HG02970 (cell line): ENCODE results near the gene NECAP2.
"Not testable (repeated sequence)": the region's sequence is repeated elsewhere in the genome, so short reads cannot be mapped to it uniquely, and the experiment has no call there.

Experiments used
- ATAC-seq: cut with Tn5 transposase; IDR thresholded peaks from one replicate; pipeline ENCODE4 v1.9.1; 2021; ENCODE audit warnings: mild to moderate bottlenecking, moderate library complexity, moderate number of reproducible peaks; ENCODE audit not compliant: unreplicated experiment, low FRiP score

The NECAP2 gene

DNA sequence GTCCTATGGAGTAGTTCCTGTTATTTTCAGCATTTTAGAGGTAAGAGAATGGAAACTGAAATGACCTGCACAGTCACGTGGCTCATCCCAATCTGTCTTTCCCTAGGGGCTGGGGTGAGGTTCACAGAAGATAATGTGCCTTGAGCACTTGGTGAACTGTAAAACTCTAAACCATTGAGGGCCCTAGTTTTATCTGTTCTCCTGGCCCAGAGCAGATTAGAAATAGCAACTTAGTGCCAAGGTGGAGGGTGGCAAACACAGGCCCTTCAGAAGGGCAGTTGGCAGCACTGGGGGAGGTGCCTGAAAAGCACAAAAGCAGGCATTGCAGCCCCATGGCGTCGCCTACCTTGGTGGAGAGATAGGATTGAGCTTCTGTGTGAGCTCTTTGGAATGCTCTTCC, 14.4 kb downstream of the NECAP2 start:
- ATAC-seq = not testable (repeated sequence)

DNA sequence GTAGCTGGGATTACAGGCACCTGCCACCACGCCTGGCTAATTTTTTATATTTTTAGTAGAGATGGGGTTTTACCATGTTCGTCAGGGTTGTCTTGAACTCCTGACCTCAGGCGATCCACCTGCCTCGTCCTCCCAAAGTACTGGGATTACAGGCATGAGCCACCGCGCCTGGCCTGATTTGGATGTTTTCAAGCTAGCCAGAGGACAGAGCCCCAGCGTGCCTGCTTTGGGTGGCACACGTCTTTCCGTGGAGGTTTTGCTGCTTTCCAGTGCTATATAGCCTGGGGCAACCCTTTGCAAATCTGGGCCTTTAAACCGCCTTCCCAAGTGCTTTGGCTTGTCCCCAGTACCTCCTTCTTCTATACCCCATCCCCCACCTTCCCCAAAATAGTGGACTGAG, 15.6 kb downstream of the NECAP2 start:
- ATAC-seq = not testable (repeated sequence)

DNA sequence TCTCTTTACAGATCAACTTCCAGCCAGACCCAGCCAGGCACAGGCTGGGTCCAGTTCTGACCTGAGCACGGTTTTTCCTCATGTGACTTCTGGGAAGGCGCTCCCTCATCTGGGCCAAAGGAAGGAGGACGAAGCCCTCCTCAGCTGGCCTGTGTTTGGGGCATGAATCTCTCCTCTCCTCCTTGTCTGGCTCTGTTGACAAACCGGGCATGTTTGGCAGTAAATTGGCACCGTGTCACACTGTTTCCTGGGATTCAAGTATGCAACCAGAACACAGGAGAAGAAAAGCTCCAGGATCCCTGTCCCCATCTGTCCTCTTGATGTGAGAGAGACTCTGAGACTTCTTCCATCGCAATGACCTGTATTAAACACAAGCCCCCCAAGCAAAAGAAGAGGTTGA, 18.3 kb downstream of the NECAP2 start:
- no peak for ATAC-seq

- ATAC-seq = no peak
Observed at GRCh38 chr1:16459352-16459925, 18.9 kb downstream of the NECAP2 start.

DNA sequence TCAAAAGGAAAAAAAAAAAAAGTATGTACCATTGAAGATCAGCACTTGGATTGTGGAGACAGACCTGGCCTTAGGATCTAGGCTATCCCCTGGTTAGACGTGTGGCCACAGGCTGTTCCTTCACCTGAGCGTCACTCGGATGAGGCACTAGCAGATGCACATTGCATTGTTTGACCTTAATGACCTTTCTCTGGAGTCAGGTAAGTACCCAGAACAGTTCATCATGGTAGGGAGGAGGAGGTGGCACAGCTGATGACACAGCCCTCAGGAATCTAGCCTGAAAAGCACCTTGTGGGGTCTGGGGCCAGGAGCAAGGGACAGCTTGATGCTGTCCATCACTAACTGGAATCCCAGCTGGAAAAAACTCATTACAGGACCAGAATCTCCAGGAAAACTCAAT, 21.2 kb downstream of the NECAP2 start:
- no peak for ATAC-seq

- ATAC-seq = no peak
Observed at GRCh38 chr1:16462773-16463330, 22.3 kb downstream of the NECAP2 start.

DNA sequence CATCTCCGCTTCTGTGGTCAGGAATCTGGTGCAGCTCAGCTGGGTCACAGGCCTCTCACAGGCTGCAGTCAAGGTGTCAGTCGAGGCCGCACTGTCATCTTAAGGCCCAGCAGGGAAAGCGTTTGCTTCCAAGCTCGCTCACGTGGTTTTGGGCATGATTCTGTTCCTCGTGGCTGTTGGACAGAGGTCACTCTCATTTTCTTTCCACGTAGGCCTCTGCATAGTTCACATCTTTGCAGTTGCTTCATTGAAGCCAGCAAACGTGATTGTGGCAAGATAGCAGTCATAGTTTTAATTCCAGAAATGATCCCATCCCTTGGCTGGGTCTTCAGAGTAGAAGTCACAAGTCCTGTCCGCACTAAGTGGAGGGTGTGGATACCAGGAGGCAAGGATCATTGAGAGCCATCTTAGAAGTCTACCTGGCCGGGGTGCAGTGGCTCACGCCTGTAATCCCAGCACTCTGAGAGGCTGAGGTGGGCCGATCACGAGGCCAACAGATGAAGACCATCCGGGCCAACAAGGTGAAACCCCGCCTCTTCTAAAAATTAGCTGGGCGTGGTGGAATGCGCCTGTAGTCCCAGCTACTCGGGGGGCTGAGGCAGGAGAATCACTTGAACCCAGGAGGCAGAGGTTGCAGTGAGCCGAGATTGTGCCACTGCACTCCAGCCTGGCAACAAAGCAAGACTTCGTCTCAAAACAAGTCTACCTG, 24.5 kb downstream of the NECAP2 start:
- no peak for ATAC-seq

GRCh38 chr1:16468558-16468957, 28.0 kb downstream of the NECAP2 start:
- no peak for ATAC-seq

DNA sequence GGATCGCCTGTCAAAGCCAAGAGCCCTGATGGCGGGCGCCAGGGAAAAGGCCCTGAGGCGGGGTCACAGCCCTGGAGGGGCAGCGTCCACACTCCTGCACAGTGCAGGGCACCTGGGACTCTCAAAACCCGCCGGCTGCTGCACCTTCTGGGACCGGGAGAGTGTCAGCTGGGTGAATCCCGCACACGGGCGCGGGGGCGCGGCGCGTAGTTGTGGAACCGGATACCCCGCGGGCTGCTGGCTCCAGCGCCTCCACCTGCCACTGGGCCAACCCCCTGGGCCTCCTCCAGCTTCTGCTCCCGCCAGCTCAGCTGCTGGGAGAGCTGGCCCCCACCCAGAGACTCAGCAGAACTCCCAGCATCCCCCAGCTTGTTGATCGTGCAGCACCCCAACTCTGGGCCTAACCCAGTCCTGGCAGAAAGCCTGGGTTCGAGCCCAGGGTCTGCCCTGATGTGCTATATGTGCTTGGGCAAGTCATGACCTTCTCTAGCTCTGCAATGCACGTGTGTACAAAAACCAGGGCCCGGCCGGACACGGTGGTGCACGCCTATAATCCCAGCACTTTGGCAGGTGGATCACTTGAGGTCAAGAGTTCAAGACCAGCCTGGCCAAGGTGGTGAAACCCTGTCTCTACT, 33.8 kb downstream of the NECAP2 start:
- no peak for ATAC-seq

- not testable (repeated sequence) for ATAC-seq
Observed at GRCh38 chr1:16474891-16475290, 34.4 kb downstream of the NECAP2 start.

DNA sequence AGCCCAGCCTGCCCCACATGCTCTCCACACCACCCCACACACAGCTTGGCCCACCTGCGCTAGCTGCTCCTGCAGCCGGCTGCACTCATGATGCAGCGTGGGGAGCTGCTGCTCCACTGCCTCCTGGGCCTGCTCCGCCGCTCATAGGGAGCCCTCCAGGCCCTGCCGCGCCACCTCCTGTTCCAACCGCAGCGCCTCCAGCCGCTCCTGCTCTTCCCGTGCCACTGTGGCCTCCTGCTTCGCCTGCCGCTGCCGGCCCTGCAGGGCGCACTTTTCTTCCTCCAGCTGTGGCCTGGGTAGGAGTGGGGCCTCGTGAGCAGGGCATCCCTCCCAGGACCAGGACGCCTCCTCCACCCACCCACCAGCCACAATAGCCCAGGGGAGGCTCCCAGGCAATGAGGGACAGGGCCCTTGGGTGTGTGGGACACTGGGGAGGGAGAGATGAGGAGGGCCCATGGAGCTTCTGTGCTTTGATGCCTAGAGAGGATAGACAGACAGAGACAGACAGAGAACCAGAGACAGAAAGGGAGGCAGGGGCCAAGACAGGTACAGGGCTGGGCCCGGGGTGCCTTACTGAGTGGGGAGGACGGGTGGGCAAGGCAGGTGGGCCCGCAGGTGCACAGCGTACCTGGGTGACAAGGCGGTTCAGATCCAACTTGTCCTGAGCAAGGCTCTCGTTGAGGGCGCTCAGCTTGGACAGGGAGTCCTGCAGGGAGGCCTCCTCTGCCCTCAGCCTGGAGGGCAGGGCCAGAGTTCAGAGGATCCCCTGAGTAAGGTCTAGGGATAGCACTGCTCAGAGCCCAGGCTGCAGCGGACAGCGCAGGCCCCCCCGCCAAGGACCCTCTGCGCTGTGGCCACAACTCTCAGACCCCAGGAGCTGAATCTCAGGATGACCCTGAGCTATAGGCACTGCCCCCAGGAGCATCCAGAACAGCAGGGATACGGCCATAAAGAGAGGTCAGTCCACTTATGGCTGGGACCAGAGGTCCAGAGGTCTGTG, 35.5 kb downstream of the NECAP2 start:
- ATAC-seq = not testable (repeated sequence)

- no peak for ATAC-seq
Observed at GRCh38 chr1:16478091-16478490, 37.6 kb downstream of the NECAP2 start.

DNA sequence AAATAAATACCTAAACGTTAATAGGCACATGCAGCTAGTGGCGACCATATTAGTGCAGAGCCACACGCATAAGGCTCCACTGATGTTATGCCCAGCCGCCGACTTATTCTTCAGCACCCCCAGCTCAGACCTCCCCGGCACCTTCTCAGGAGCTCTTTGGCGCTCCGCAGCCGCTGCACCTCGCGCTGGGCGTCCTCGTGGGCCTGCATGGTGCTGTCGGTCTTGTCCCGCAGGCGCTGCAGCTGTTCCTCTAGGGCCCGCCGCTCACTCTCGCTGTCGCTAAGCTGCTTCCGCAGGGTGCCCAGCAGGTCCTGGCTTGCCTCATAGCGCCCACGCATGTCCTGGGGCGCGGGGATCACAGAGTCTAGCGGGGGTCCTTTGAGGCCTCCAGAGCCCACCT, 42.6 kb downstream of the NECAP2 start:
- ATAC-seq = not testable (repeated sequence)

- not testable (repeated sequence) for ATAC-seq
Observed at GRCh38 chr1:16483639-16484500, 43.3 kb downstream of the NECAP2 start.

DNA sequence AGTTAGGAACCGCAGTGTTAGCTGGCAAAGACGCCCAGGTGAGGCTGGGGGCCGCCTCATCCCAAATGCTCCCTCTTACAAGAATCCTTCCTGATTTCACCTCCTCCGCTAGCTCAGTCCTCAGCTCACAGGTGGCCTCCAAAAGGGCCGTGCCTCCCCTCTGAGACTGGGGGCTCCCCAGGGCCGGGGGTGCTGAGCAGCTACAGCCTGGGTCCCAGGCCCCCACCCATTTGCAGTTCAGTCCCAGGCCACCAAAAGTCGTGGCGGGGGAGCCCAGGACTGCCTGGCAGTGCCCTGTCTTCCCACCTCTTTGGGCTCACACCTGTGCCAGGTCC, 43.9 kb downstream of the NECAP2 start:
- ATAC-seq = no peak

DNA sequence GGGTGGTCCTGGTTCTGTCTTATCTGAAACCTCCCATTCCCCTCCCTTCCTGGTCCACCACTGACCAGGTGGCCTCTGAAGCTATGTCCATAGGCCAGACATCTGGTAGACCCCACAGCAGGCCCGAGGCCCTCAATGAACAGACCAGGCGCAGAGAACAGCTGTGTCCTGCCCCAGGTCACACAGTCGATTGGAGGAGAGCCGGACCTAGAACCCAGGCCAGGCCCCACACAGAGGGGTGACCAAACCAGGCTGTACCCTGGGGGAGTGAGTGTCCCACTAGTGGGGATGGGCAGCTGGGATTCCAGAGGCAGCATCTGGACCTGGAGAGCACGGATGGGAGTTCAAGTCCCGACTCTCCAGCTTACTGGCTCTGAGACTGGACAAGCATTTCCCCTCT, 44.4 kb downstream of the NECAP2 start:
- no peak for ATAC-seq

GRCh38 chr1:16486316-16486715, 45.8 kb downstream of the NECAP2 start:
- ATAC-seq = not testable (repeated sequence)

DNA sequence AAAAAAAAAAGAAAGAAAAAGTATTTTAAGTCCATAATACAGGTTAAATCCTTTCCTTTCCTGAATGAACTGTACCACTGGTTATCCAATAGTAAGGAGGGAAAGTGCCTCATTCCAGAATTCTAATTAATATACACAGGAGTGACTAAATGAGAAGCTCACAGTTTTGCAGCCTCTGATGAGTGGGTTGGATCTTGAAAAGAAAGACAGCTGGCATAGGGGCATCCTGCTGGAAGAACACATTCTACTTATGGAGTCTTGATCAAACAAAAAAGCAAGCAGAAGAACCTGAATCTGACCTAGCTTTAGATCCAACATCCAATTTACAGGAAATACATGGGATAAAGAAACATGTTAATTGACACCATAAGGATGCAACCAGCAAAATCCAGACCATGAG, 46.5 kb downstream of the NECAP2 start:
- not testable (repeated sequence) for ATAC-seq

DNA sequence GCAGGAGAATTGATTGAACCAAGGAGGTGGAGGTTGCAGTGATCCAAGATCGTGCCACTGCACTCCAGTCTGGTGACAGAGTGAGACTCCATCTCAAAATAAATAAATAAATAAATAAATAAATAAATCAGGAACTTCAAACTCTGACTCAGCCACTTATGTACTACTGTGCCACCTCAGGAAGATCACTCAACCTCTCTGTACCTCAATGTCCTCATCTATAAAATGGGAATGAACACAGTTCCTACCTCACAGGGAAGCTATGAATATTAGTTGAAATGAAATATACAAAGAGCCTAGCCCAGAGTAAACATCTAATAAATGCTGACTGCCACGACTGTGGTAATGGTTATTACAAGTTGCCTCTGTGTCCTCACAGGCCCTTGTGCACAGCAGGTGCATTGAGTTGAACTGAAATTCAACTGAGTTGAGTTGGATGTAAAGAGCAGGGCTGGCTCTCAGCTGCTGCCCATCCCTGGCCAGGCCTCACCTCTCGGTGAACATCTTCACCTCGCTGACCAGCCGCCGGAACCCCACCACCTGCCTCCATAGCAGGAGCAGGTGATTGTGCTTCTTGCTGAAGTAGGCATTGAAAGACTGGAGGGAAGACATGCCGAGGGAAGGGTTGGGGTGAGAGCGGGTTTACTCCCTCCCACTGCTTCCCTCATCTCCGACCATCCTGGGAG, 48.8 kb downstream of the NECAP2 start:
- not testable (repeated sequence) for ATAC-seq
